ENCODE measurements around the gene MIX23. TPM values are rescaled to one million over a fixed set of nuclear protein-coding genes. Genes with fewer than 3 reads are reported as not detected.

The MIX23 gene
- total and polyA plus RNA-seq, 10 donors = 18.4 to 32.9 (median 22.2) TPM

GRCh38 chr3:122391681-122392446, 8.8 kb upstream of the MIX23 start:
- peak overlapping the region in 1 of 8 donors; percentile 65 for H3K27ac ChIP-seq
- peaks cover 0 to 18% (median 0%) of the 10 kb centered on the region in 6 donors for H3K36me3 ChIP-seq
- H3K27me3 ChIP-seq (replicated peaks in 1 of 7) = no peaks in the 10 kb centered on the region
- peaks cover 0 to 13% (median 0%) of the 10 kb centered on the region in 6 donors for H3K4me1 ChIP-seq
- DNase-seq = no peak
- intact Hi-C loops (cut with DNase I; ENCODE audit: low total_unique reads) = no loop called here
- 66 to 92% (median 87%) methylated on average over 2 of the region's 2 CpGs for WGBS, 5 donors
- H3K9me3 ChIP-seq = no peaks in the 10 kb centered on the region
- TF ChIP-seq POLR2AphosphoS5 (IDR thresholded peaks at IDR 0.05) (no peak), CTCF (IDR thresholded peaks at IDR 0.05 in 8 of 11, conservative IDR thresholded peaks at IDR 0.05 in 3 of 11) (peak in 1 of 11 experiments; percentile 19), POLR2A (IDR thresholded peaks at IDR 0.05) (no peak)
- H3K4me3 ChIP-seq = no peak overlapping the region

GRCh38 chr3:122390665-122391064, 7.6 kb upstream of the MIX23 start:
- H3K4me3 ChIP-seq = no peak overlapping the region
- no peaks in the 10 kb centered on the region for H3K27me3 ChIP-seq (replicated peaks in 1 of 7)
- peaks cover 0 to 24% (median 6%) of the 10 kb centered on the region in 6 donors for H3K4me1 ChIP-seq
- 56 to 86% (median 75%) methylated on average over 4 of the region's 4 CpGs for WGBS, 5 donors
- H3K27ac ChIP-seq = peak overlapping the region in 6 of 8 donors; percentile 3 to 65 (median 40)
- no peak for TF ChIP-seq CTCF (IDR thresholded peaks at IDR 0.05 in 8 of 11, conservative IDR thresholded peaks at IDR 0.05 in 3 of 11)
- TF ChIP-seq POLR2AphosphoS5 (IDR thresholded peaks at IDR 0.05) = peak in 1 of 3 donors; percentile 30
- H3K9me3 ChIP-seq = no peaks in the 10 kb centered on the region
- peaks cover 0 to 18% (median 0%) of the 10 kb centered on the region in 6 donors for H3K36me3 ChIP-seq
- intact Hi-C loops (cut with DNase I; ENCODE audit: low total_unique reads) = no loop called here
- no peak for DNase-seq

- Histone ChIP-seq H3K9me3 (no peaks in the 10 kb centered on the region), H3K4me1 (peaks cover 5 to 32% (median 14%) of the 10 kb centered on the region in 6 donors), H3K36me3 (peaks cover 0 to 18% (median 0%) of the 10 kb centered on the region in 6 donors), H3K27me3 (replicated peaks in 1 of 7) (no peaks in the 10 kb centered on the region), H3K4me3 (no peak overlapping the region), H3K27ac (peak overlapping the region in 4 of 8 donors; percentile 31 to 65 (median 54))
- WGBS, 5 donors = 80 to 91% (median 90%) methylated on average over 4 of the region's 4 CpGs
- no peak for DNase-seq
- no peak for TF ChIP-seq CTCF (IDR thresholded peaks at IDR 0.05 in 8 of 11, conservative IDR thresholded peaks at IDR 0.05 in 3 of 11)
- TF ChIP-seq POLR2AphosphoS5 (IDR thresholded peaks at IDR 0.05) = no peak
- no peak for TF ChIP-seq POLR2A (IDR thresholded peaks at IDR 0.05)
- intact Hi-C loops (cut with DNase I; ENCODE audit: low total_unique reads) = no loop called here
Measured at GRCh38 chr3:122389892-122390291, 6.9 kb upstream of the MIX23 start.

GRCh38 chr3:122389197-122389596, 6.2 kb upstream of the MIX23 start:
- Histone ChIP-seq H3K27ac (no peak overlapping the region), H3K9me3 (no peaks in the 10 kb centered on the region), H3K4me1 (peaks cover 10 to 39% (median 20%) of the 10 kb centered on the region in 6 donors), H3K4me3 (no peak overlapping the region), H3K36me3 (peaks cover 0 to 18% (median 0%) of the 10 kb centered on the region in 6 donors), H3K27me3 (replicated peaks in 1 of 7) (no peaks in the 10 kb centered on the region)
- intact Hi-C loops (cut with DNase I; ENCODE audit: low total_unique reads) = no loop called here
- DNase-seq = no peak
- TF ChIP-seq POLR2AphosphoS5 (IDR thresholded peaks at IDR 0.05) = no peak
- no peak for TF ChIP-seq POLR2A (IDR thresholded peaks at IDR 0.05)
- TF ChIP-seq CTCF (IDR thresholded peaks at IDR 0.05 in 8 of 11, conservative IDR thresholded peaks at IDR 0.05 in 3 of 11) = no peak

Measured in spleen (tissue), 11 donors.